ENCODE results near the gene TMEM108. TPM values are rescaled to one million over a fixed set of nuclear protein-coding genes. Genes with fewer than 3 reads are reported as not detected.

Gene TMEM108
- polyA plus RNA-seq, 3 donors = not detected

DNA sequence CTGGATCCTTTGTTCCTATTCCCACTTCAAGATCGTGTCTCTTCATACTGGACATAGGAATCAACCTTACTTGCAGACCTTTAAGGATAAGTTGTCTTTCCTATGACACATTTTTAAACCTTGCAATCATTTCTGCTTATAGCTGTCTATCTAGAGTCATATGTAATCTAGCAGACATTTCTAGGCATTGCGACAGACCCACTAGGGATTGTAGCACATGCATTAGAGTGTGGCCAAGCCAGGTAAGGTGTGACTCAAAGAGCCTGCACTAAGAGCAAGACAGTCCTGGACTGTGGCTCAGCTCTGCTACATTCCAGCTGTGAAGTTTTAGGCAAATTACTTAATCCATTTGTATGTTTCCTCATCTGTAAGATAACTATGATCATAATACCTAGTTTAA is 322.8 kb downstream of the TMEM108 start:
- 100% methylated on average over 1 of the region's 2 CpGs for WGBS (ENCODE audit: insufficient coverage)
- intact Hi-C loops (cut with micrococcal nuclease) = no loop called here

GRCh38 chr3:133361435-133361834 is 323.2 kb downstream of the TMEM108 start:
- H3K9me3 ChIP-seq (replicated peaks in 1 of 2; ENCODE audit: control insufficient read depth in 1 of 2, insufficient read depth in 1 of 2, low read length in 2 of 2) = no peaks in the 10 kb centered on the region
- no peak overlapping the region for H3K4me2 ChIP-seq (replicated peaks; ENCODE audit: extremely low read depth, low read length, poor library complexity, severe bottlenecking)
- DNase-seq = no peak
- no peak overlapping the region for H3K4me3 ChIP-seq (replicated peaks in 1 of 3; ENCODE audit: low read depth in 2 of 3, low read length in 3 of 3)
- no peak for TF ChIP-seq CTCF (IDR thresholded peaks at IDR 0.05)
- H4K20me1 ChIP-seq (ENCODE audit: insufficient read depth, low read length) = no peaks in the 10 kb centered on the region
- Mint-ChIP-seq H3K36me3 (no peaks in the 10 kb centered on the region), H3K4me3 (no peak overlapping the region), H3K27ac (no peak overlapping the region), H3K9me3 (peaks cover 0 to 8% (median 1%) of the 10 kb centered on the region in 7 donors), H3K27me3 (ENCODE audit: low read depth in 3 of 3) (no peaks in the 10 kb centered on the region), H3K4me1 (no peaks in the 10 kb centered on the region)
- no peak overlapping the region for H2AFZ ChIP-seq (ENCODE audit: insufficient read depth, low read depth, low read length, poor library complexity, severe bottlenecking)
- H3K79me2 ChIP-seq (ENCODE audit: insufficient read depth, low read length) = no peaks in the 10 kb centered on the region
- intact Hi-C loops (cut with micrococcal nuclease) = no loop called here
- no peaks in the 10 kb centered on the region for H3K36me3 ChIP-seq (replicated peaks in 1 of 2; ENCODE audit: control insufficient read depth in 1 of 2, insufficient read depth in 2 of 2, low read length in 2 of 2)
- WGBS (ENCODE audit: insufficient coverage) = 100% methylated on average over 2 of the region's 4 CpGs
- H3K9ac ChIP-seq (ENCODE audit: insufficient read depth, low read length, poor library complexity, severe bottlenecking) = no peak overlapping the region
- no peak overlapping the region for H3K27ac ChIP-seq (ENCODE audit: low read depth in 1 of 2, low read length in 2 of 2)
- no peaks in the 10 kb centered on the region for H3K4me1 ChIP-seq (ENCODE audit: control insufficient read depth in 1 of 2, insufficient read depth in 2 of 2, low read length in 2 of 2)
- no peaks in the 10 kb centered on the region for H3K27me3 ChIP-seq (ENCODE audit: control insufficient read depth in 2 of 2, insufficient read depth in 2 of 2, low read length in 2 of 2)

More for the DNA sequence above, 322.8 kb downstream of the TMEM108 start:
- no peak for TF ChIP-seq CTCF (IDR thresholded peaks at IDR 0.05)
- Histone ChIP-seq H4K20me1 (ENCODE audit: insufficient read depth, low read length) (no peaks in the 10 kb centered on the region), H2AFZ (ENCODE audit: insufficient read depth, low read depth, low read length, poor library complexity, severe bottlenecking) (no peak overlapping the region), H3K4me2 (replicated peaks; ENCODE audit: extremely low read depth, low read length, poor library complexity, severe bottlenecking) (no peak overlapping the region), H3K4me3 (replicated peaks in 1 of 3; ENCODE audit: low read depth in 2 of 3, low read length in 3 of 3) (no peak overlapping the region), H3K27me3 (ENCODE audit: control insufficient read depth in 2 of 2, insufficient read depth in 2 of 2, low read length in 2 of 2) (no peaks in the 10 kb centered on the region), H3K4me1 (ENCODE audit: control insufficient read depth in 1 of 2, insufficient read depth in 2 of 2, low read length in 2 of 2) (no peaks in the 10 kb centered on the region), H3K9me3 (replicated peaks in 1 of 2; ENCODE audit: control insufficient read depth in 1 of 2, insufficient read depth in 1 of 2, low read length in 2 of 2) (no peaks in the 10 kb centered on the region), H3K27ac (ENCODE audit: low read depth in 1 of 2, low read length in 2 of 2) (no peak overlapping the region), H3K9ac (ENCODE audit: insufficient read depth, low read length, poor library complexity, severe bottlenecking) (no peak overlapping the region), H3K79me2 (ENCODE audit: insufficient read depth, low read length) (no peaks in the 10 kb centered on the region), H3K36me3 (replicated peaks in 1 of 2; ENCODE audit: control insufficient read depth in 1 of 2, insufficient read depth in 2 of 2, low read length in 2 of 2) (no peaks in the 10 kb centered on the region)
- Mint-ChIP-seq H3K36me3 (no peaks in the 10 kb centered on the region), H3K9me3 (peaks cover 0 to 10% (median 3%) of the 10 kb centered on the region in 7 donors), H3K27me3 (ENCODE audit: low read depth in 3 of 3) (peaks cover 0 to 2% (median 1%) of the 10 kb centered on the region in 3 donors), H3K4me1 (no peaks in the 10 kb centered on the region), H3K4me3 (no peak overlapping the region), H3K27ac (no peak overlapping the region)
- DNase-seq = no peak

Measured in CD14-positive monocyte (primary cell).